HG02759 (cell line): ENCODE data around the gene NPIPB4.
A peak's percentile ranks its signal among the peaks of the same experiment; 100 is the strongest.
"Not testable (repeated sequence)": the region's sequence is repeated elsewhere in the genome, so short reads cannot be mapped to it uniquely, and the experiment has no call there.

Source experiments
- ATAC-seq: cut with Tn5 transposase; IDR thresholded peaks from one replicate; pipeline ENCODE4 v1.9.1; 2021; ENCODE audit warnings: mild to moderate bottlenecking, moderate library complexity; ENCODE audit not compliant: unreplicated experiment

The NPIPB4 gene

DNA sequence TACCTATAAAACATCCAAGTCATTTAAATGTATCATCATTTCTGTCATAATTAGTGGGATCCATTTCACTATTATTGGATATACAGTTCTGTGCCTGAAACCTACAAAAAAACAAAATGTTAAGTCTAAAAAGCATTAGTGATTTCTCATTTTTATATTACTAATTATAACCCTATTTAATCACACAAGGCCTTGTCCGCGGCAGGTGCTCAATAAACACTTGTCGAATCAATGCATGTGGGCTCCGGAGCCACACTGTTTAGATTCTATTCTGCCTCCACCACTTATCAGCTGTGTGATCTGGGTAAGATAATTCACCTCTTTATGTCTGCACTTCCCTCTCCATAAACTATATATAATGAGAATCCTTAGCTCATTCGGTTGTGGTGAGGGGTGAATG, at the start of gene NPIPB4:
NPIPB4 (minus strand) TSS at position 101 of the 400 bp plus-strand sequence. CDS start 378 bp downstream, outside the sequence.
- not testable (repeated sequence) for ATAC-seq

DNA sequence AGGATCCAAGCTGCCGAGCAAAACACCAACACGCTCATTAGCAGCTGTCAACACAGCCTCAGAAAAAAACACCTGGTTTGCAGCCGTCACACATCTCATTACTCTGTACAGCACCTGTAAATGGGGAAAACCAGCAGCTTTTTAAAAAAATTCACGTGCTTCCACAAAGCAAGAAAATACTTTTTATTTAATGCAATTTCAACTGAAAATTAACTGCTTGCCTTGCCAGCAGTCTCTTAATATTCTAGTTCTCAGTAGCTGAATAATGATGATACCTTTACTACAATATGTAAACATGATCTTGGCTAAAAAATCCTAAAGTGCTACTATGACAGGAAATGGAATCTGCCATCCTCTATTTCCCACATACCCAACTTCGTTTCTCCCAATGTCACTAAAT, 41.4 kb upstream of the NPIPB4 start:
- ATAC-seq, result not testable (repeated sequence)

DNA sequence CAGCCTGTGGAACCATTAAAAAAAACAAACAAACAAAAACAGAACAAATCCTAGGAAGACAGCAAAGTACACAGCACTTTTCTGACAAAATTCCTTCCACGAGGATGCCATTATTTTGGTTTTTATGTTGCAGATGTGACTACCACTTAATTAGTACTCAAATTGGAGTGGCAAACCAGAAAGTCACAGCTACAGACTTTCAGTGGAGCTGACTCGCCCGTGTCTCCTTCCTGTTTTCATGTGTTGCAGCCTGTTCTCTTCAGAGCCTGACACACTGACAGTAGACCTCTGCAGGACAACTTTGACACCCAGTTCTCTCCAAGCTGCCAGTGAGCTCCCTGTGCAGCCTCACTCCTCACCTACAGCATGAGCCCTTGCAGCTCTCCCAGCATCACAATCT, 24.4 kb upstream of the NPIPB4 start:
- ATAC-seq, result not testable (repeated sequence)

DNA sequence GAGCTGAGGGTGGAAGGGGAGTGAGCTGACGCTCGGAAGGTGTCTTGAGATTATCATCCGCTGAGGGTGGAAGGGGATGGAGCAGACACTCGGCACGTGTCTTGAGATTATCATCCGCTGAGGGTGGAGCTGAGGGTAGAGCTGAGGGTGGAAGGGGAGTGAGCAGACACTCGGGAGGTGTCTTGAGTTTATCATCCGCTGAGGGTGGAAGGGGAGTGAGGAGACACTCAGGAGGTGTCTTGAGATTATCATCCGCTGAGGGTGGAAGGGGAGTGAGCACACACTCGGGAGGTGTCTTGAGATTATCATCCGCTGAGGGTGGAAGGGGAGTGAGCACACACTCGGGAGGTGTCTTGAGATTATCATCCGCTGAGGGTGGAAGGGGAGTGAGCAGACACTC, 20.4 kb downstream of the NPIPB4 start:
- not testable (repeated sequence) for ATAC-seq

DNA sequence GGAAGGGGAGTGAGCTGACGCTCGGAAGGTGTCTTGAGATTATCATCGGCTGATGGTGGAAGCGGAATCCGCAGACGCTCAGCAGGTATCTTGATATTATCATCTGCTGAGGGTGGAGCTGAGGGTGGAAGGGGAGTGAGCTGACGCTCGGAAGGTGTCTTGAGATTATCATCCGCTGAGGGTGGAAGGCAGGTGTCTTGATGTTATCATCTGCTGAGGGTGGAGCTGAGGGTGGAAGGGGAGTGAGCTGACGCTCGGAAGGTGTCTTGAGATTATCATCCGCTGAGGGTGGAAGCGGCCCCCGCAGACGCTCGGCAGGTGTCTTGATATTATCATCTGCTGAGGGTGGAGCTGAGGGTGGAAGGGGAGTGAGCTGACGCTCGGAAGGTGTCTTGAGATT, 21.2 kb downstream of the NPIPB4 start:
- ATAC-seq, result not testable (repeated sequence)

DNA sequence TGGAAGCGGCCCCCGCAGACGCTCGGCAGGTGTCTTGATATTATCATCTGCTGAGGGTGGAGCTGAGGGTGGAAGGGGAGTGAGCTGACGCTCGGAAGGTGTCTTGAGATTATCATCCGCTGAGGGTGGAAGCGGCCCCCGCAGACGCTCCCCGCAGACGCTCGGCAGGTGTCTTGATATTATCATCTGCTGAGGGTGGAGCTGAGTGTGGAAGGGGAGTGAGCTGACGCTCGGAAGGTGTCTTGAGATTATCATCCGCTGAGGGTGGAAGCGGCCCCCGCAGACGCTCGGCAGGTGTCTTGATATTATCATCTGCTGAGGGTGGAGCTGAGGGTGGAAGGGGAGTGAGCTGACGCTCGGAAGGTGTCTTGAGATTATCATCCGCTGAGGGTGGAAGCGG, 21.8 kb downstream of the NPIPB4 start:
- not testable (repeated sequence) for ATAC-seq

DNA sequence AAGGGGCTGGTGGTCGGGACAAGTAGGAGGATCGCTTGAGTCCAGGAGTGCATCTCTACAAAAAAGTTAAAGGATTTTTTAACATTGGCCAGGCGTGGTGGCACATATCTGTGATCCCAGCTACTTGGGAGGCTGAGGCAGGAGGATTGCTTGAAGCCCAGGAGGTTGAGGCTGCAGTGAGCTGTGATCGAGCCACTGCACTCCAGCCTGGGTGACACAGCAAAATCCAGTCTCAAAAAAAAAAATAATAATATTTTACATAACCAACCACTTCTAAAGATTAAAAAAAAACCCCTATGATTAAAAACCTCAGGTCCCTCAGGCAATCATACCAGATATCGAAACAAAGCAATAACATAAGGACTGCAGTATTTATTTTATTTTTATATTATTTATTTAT, 23.3 kb downstream of the NPIPB4 start:
- ATAC-seq, result not testable (repeated sequence)

DNA sequence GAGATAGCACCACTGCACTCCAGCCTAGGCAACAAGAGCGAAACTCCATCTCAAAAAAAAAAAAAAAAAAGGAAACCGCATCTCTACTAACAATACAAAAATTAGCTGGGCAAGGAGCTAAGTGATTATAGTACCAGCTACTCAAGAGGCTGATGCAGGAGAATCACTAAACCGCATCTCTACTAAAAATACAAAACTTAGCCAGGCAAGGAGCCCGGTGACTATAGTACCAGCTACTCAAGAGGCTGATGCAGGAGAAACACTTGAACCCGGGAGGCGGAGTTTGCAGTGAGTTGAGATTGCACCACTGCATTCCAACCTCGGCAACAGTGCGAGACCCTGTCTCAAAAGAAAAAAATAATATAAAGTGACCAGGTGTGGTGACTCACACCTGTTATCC, 27.6 kb downstream of the NPIPB4 start:
- ATAC-seq, result not testable (repeated sequence)

DNA sequence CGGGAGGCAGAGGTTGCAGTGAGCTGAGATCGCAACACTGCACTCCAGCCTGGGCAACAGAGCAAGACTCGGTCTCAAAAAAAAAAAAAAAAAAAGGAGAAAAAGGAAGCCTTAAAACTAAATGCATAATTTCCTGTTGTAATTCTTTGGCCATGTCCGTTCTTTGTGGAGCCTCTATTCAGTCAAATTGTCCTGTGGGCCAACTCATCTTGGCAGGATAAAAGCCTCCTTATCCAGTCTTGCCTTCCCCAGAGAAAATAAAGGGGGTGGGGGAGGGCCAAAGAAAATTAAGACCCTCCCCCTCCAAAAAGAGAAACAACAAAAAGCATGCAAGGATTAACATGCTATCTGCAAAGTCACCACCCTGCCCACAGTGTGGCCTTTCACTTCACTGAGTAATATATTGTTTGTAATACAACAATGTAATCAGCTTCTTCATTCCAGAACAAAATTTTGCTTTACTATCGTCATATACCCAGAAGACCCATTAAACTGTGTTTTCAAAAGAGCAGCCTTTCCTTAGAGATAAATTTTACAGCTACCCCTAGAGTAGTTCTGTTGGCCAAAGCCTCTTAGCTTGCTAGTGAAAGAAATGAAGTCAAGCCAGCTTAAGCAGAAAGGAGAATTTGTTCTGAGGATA, 31.4 kb downstream of the NPIPB4 start:
- not testable (repeated sequence) for ATAC-seq

DNA sequence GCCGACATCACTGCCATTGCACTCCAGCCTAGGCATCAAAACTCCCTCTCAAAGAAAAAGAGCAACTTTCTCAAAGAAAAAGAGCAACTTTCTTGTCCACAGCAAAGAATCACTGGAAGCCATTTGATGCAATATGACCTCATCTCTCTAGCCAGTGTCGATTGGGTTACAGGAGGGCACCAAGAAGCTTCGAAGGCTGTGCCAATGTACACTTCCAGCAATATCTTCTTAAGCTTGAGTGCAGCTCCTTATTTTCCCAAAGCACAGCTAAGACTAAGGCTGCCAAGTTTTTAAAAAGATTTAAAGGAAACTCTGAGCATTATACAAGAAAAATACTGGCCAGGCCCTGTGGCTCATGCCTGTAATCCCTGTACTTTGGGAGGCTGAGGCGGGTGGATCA, 32.0 kb downstream of the NPIPB4 start:
- not testable (repeated sequence) for ATAC-seq

DNA sequence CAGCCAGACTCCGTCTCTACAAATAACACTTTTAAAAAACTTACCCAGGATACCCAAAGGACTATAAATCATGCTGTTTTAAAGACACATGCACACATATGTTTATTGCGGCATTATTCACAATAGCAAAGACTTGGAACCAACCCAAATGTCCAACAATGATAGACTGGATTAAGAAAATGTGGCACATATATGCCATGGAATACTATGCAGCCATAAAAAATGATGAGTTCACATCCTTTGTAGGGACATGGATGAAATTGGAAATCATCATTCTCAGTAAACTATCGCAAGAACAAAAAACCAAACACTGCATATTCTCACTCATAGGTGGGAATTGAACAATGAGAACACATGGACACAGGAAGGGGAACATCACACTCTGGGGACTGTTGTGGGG, 34.3 kb downstream of the NPIPB4 start:
- not testable (repeated sequence) for ATAC-seq

DNA sequence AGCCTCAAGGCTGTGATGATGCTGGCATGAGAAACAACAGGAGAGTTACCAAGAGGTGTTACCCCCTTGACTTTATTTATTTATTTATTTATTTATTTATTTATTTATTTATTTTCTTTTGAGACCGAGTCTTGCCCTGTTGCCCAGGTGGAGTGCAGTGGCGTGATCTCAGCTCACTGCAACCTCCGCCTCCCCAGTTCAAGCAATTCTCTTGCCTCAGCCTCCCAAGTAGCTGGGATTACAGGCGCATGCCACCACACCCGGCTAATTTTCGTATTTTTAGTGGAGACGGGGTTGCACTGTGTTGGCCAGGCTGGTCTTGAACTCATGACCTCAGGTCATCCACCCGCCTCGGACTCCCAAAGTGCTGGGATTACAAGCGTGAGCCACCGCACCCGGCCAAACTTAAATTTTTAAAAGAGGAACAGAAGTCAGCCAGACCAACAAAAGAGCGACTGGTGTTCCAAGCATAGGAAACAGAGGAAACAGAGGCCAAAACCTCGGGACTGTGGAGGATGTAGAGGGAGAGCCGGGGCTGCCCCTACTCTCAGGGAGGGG, 36.6 kb downstream of the NPIPB4 start:
- ATAC-seq, result not testable (repeated sequence)

DNA sequence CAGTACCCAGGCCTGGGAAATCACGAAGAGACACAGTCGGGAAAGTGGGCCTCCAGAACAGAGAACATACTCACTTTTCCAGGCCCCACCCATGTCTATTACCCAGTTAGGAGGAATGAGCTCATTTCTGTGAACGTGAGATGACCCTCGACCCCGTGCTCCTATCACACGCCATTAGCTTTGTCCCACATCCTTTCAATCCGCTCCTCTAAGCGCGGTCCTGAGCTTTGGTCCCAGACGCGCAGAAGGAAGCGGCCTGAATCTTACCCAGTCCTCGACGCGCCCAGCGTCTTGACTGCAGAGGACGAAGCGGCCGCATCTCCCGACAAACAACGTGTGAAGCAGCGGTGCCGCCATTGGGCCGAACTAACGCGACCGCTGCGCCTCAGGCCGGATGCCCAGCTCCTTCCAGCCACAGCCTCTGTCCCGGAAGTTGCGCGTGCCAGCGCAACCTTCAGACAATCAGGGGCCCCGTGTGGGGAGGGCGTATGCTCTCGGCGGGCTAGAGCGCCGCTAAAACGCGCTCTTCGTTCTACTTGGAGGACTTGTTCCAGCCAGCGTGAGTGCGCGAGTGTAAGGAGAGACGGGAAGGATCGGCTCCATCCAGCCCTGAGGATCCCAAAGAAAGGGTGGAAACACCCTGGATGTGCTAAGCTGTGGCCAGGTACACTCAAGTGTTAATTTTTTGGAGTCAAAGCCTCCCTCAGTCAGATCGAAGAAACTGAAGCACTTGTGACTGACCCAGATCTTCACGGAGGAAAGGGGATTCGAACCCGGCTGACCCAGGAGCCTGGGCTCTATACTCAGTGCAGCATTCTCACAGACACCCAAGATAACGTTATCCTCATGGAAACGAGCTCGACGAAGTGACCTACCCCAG, 37.3 kb downstream of the NPIPB4 start:
- peak; percentile 100 for ATAC-seq

DNA sequence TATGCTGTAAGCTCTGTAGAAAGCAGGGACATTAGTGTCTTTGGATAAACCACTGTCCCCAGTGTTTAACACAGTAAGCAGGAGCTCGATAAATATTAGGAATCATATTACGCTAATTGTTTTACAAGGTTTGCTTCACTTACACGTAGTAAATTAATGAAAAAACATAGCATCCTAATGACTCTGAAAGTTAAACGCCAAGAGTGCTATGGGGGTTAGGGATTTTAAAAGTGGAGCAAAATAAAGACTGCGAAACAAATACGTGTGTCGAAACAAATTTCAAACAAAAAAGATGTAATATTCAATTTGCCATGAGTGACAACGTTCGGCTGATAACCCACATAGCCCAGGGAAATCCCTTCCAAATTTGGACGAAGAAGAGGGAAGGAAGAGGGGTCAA, 37.9 kb downstream of the NPIPB4 start:
- not testable (repeated sequence) for ATAC-seq

DNA sequence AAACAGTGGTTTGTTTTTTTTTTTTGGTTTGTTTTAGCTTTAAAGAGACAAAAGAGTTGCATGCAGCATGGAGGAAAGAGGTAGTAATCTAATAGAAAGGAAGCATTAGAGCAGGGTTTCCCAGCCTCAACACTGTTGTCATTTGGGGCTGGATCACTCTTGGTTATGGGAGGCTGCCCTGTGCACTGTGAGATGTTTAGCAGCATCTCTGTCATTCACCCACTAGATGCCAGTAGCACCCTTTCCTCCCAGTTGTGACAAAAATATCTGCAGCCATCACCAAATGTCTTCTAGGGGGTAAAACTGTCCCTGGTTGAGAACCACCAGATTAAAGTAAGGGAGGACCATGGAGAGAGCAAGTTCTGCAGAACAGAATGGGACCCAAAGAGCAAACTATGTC, 40.5 kb downstream of the NPIPB4 start:
- not testable (repeated sequence) for ATAC-seq

DNA sequence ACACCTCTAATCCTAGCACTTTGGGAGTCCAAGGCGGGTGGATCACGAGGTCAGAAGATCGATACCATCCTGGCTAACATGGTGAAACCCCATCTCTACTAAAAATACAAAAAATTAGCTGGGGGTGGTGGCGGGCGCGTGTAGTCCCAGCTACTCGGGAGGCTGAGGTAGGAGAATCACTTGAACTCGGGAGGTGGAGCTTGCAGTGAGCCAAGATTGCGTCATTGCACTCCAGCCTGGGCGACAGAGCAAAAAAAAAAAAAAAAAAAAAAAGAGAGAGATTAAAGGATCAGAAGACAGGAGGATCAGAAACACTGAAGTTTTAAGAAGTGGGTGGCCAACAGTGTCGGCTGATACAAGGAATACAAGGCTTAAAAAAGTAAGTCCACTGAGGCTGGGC, 41.9 kb downstream of the NPIPB4 start:
- ATAC-seq, result not testable (repeated sequence)

DNA sequence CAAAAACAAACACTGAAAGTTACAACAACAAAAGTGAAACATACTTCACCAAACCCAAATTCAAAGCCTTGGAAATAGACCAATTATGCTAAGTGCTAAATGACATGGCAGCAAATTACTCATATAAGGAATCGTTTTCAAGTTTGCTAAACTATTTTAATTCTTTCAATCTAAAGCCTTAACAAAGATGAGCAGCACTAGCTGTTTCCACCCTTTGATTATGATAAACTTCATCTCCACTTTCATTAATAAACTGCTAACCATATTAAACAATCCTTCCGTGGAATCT, 55.2 kb downstream of the NPIPB4 start:
- not testable (repeated sequence) for ATAC-seq

DNA sequence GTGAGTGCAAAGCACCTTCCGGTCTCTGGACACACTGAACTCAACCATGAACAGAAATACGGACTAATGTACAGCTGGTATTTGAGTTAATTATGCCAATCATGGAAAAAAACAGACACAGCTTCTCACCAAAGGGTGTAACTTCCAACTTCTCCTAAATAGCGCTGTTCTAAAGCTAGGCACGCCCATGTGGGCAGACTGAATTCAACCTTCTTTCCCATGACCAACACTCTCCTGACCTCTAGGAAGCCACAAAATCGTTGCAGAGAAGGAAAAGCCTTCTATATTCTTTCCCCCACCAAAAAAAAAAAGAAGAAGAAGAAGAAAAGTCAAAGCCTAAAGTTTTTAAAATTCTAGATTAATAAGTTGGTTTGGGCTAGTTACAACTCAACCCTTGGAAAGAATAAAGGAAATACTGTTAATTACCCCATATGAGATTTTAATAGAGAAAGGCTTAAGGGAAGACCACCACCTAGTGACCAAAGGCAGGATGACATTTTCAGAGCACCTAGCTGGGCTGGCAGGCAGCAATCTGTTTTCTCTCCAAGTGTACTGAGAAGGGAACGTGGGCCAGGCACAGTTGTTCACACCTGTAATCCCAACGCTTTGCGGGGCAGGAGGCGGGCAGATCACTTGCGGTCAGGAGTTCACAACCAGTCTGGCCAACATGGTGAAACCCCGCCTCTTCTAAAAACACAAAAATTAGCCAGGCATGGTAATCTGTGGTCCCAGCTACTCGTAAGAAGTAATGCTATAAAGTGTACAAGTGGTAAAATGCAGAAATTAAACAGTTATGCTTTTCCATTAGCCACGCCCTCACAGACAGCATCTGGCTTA, 55.8 kb downstream of the NPIPB4 start:
- not testable (repeated sequence) for ATAC-seq

DNA sequence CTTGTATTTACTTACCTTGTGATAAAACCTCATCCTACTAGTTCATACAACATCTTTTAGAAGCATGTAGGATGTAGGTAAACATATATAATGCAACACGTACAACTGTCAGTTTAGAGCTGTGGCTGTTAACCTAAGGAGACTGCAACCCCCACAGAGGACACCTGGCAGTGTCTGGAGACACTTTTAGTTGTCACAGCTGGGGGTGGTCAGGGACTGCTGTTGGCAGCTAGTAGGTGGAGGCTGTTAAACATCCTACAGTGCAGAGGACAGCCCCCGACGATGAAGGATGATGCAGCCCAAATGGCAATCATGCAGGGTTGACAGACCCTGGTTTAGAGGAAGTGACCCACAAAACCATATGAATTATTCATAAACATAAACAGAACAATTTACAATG, 59.0 kb downstream of the NPIPB4 start:
- not testable (repeated sequence) for ATAC-seq

DNA sequence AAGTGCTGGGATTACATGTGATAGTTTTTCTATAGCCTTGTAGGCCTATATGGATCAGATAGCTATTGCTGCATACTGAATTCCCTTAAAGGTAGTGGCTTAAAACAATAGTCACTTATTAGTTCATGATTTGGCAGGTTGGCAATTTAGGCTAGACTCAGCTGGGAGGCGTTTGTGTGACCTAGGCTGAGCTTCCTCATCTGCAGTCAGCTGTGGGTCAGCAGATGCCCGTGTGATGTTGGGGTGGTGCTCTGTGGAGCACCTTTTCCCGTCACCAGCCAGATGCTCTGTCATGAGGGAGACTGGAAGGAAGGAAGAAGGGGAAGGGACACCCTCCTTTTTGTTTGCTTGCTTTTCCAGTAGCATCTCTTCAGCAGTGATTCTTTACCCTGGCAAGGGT, 64.2 kb downstream of the NPIPB4 start:
- ATAC-seq, result not testable (repeated sequence)

DNA sequence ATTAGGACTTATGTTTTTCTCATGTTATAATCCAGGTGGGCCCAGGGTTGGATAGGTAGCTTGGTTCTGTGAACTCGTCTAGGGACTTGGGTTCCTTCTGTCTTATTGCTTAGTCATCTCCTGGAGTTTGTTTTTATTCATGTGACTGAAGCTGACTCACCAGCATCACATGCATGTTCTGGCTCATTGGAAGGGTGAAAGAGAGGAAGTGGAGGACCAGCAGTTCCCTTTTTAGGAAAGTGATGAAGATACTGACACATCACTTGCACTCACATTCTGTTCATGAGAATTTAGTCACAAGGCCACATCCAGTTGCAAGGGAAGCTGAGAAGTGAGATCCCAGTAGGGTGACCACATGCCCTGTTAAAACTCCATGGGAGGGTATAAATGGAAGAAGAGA, 67.0 kb downstream of the NPIPB4 start:
- ATAC-seq, result peak; percentile 65
